SH-SY5Y (cell line): ENCODE measurements around the gene MYO19.
A peak's percentile ranks its signal among the peaks of the same experiment; 100 is the strongest.

Experiments used
- GATA2 ChIP-seq: IDR thresholded peaks from 2 replicates; pipeline ENCODE4 v1.6.1; 2011; ENCODE audit warnings: mild to moderate bottlenecking, low read depth, low read length
- GATA3 ChIP-seq: IDR thresholded peaks from 2 replicates; pipeline ENCODE4 v1.6.1; 2011; ENCODE audit warnings: low read depth, mild to moderate bottlenecking, low read length, moderate library complexity

Gene MYO19

GRCh38 chr17:36498155-36498554 is 36.5 kb downstream of the MYO19 start:
- no peak for TF ChIP-seq GATA2
- TF ChIP-seq GATA3 = no peak

- no peak for TF ChIP-seq GATA2
- TF ChIP-seq GATA3 = no peak
These were observed 38.5 kb downstream of the MYO19 start for GRCh38 chr17:36496018-36496789.

GRCh38 chr17:36495076-36495578 is 39.5 kb downstream of the MYO19 start:
- TF ChIP-seq GATA2 (no peak), GATA3 (no peak)

GRCh38 chr17:36494674-36495073 is 40.0 kb downstream of the MYO19 start:
- TF ChIP-seq GATA2 (no peak), GATA3 (no peak)

- TF ChIP-seq GATA3 = no peak
- no peak for TF ChIP-seq GATA2
These were observed 40.7 kb downstream of the MYO19 start for GRCh38 chr17:36493956-36494355.

GRCh38 chr17:36486204-36487194 is 48.2 kb downstream of the MYO19 start, which contains the start of gene ZNHIT3:
Gene ZNHIT3 (plus strand): TSS chr17:36486681. CDS start chr17:36486700, 19 bp downstream.
- TF ChIP-seq GATA2 = peak; percentile 47; the same call in 1 of the 2 replicates
- TF ChIP-seq GATA3 = no peak

- TF ChIP-seq GATA3 (no peak), GATA2 (no peak)
These were observed 48.9 kb downstream of the MYO19 start for GRCh38 chr17:36485805-36486203.

GRCh38 chr17:36485027-36485426 is 49.6 kb downstream of the MYO19 start:
- TF ChIP-seq GATA2 (no peak), GATA3 (no peak)

- no peak for TF ChIP-seq GATA3
- TF ChIP-seq GATA2 = no peak
These were observed 51.8 kb downstream of the MYO19 start for GRCh38 chr17:36482611-36483504.

- TF ChIP-seq GATA2 = no peak
- no peak for TF ChIP-seq GATA3
These were observed 52.8 kb downstream of the MYO19 start for GRCh38 chr17:36481829-36482228.

GRCh38 chr17:36475346-36475970 is 59.2 kb downstream of the MYO19 start:
- no peak for TF ChIP-seq GATA3
- TF ChIP-seq GATA2 = no peak

- TF ChIP-seq GATA2 (no peak), GATA3 (no peak)
These were observed 60.1 kb downstream of the MYO19 start for GRCh38 chr17:36474571-36474970.

- TF ChIP-seq GATA3 (no peak), GATA2 (no peak)
These were observed 64.2 kb downstream of the MYO19 start for GRCh38 chr17:36470499-36470898.
